Activated CD8-positive, alpha-beta T cell treated with anti-CD3 and anti-CD28 coated beads, Interleukin-2, amount 10 ng/mL, durations not matched to agents 7 days and 5 days (primary cell): ENCODE results near the gene KLF5. TPM values are rescaled to one million over a fixed set of nuclear protein-coding genes. Genes with fewer than 3 reads are reported as not detected.

Experiments
- ATAC-seq: fragments of 150-1000 bp; cut with Tn5 transposase; one replicate; pipeline ENCODE4 v1.10.0; 2021; ENCODE audit warnings: moderate library complexity
- CTCF ChIA-PET: fragments of 350-600 bp; sonication (Branson Sonifier 250); formaldehyde crosslinking; loops from one replicate; lab custom pipeline; 2021; ENCODE audit warnings: antibody characterized with exemption; lab: Charles Lee
- POLR2A ChIA-PET: fragments of 350-600 bp; sonication (Branson Sonifier 250); formaldehyde crosslinking; loops from one replicate; lab custom pipeline; 2021; ENCODE audit warnings: antibody characterized with exemption; lab: Charles Lee
- DNase-seq: peaks from one replicate; pipeline ENCODE4 v3.0.0-alpha.2; 2020
- H3K27ac Mint-ChIP-seq: one replicate; pipeline ENCODE4 v1.8.0; 2021; ENCODE audit warnings: mild to moderate bottlenecking, mixed read lengths
- H3K27me3 Mint-ChIP-seq: one replicate; pipeline ENCODE4 v1.8.0; 2021; ENCODE audit warnings: low read depth, mixed read lengths
- H3K36me3 Mint-ChIP-seq: one replicate; pipeline ENCODE4 v1.8.0; 2021; ENCODE audit warnings: low read depth, mixed read lengths
- H3K4me1 Mint-ChIP-seq: one replicate; pipeline ENCODE4 v1.8.0; 2021; ENCODE audit warnings: low read depth, mixed read lengths
- H3K4me3 Mint-ChIP-seq: one replicate; pipeline ENCODE4 v1.8.0; 2021; ENCODE audit warnings: mild to moderate bottlenecking, mixed read lengths
- H3K9me3 Mint-ChIP-seq: one replicate; pipeline ENCODE4 v1.8.0; 2022; ENCODE audit warnings: mixed read lengths; ENCODE audit not compliant: insufficient read depth
- total RNA-seq, 2 experiments: library from RNA; stranded (reverse); gene quantifications; one replicate each; pipeline ENCODE4 v1.2.3, GENCODE V29; 2021

KLF5 gene
- total RNA-seq, 2 experiments from 2014 or later, result 5.4 to 7.4 TPM

DNA sequence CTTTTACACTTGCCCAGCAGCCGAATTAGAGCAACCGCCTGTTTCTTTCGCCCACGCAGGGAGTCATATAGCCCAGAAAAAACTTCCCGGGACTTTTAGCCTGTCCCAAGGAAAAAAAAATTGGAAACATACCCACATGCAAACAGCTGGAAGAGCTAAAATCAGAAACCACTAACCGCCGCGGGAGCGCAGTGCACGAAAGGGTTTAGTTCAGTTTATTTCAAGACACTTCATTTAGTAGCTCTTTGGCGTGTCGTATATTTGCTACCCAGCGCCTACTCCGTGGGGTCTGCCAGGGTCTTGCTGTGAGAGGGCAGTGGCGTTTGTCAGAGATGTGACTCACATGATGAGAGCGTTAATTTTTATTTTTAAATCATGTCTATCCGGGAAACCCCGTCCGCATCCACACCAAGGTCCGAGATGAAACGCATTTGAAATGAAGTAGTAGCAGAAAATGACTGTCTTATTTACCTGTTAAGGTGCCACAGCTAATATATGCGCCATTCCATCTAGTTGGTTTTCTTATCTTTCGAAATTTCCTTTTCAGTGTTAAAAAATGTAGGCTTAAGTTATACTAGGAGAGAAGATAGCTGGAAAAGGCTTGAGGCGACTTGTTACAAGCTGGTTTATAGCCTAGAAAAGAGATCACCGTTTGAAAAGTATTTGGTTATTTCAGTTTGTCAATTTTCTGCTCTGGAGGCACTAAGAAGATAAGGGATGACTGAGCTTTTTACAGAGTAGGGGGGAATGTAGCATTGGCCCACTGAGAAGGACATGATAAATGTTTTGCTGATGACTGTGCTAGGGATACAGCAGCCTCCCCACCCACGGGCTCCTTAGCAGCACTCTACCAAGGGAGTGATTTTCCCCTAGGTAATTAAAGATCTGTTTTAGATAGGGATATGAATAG is 1.7 kb downstream of the KLF5 start:
- peaks cover 27% of the 10 kb centered on the region for H3K27me3 Mint-ChIP-seq
- no peak overlapping the region for H3K27ac Mint-ChIP-seq
- ATAC-seq, result no peak
- no peaks in the 10 kb centered on the region for H3K9me3 Mint-ChIP-seq
- no peak for DNase-seq
- CTCF ChIA-PET, result interaction anchor here (1.0 to 2.5 kb wide), 3 partner anchors 9 to 221 kb away, joined by 3 to 11 read pairs (median 4); no protein-coding TSS in a partner anchor
- peaks cover 23% of the 10 kb centered on the region for H3K4me1 Mint-ChIP-seq
- POLR2A ChIA-PET, result interaction anchor here (0.7 kb wide), 1 partner anchor 191 kb away, joined by 3 read pairs; no protein-coding TSS in a partner anchor
- peak overlapping the region; percentile 82 for H3K4me3 Mint-ChIP-seq
- H3K36me3 Mint-ChIP-seq, result peaks cover 20% of the 10 kb centered on the region

DNA sequence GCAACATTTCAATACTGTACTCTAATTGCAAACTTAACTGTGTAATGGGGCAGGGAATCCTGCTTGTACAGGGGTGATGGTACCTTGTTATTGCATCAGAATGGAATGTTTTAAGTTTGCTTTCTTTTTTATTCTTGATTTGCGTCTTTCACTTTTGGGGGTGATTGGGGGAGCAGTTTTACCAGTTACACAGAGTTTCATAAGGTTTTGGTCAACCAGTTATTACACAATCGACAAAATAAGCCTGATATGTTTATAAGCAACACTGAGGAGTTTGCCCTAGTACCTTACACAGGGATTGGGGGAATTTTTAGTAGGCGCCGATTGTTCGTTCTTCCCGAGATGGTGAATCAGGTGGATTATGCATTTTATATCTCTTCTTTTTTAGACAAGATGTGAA is 2.7 kb downstream of the KLF5 start:
- CTCF ChIA-PET, result no interaction called here
- Mint-ChIP-seq H3K4me3 (no peak overlapping the region), H3K36me3 (peaks cover 20% of the 10 kb centered on the region), H3K27ac (no peak overlapping the region), H3K9me3 (no peaks in the 10 kb centered on the region), H3K4me1 (peaks cover 23% of the 10 kb centered on the region), H3K27me3 (peaks cover 22% of the 10 kb centered on the region)
- POLR2A ChIA-PET, result no interaction called here
- ATAC-seq, result no peak
- no peak for DNase-seq

DNA sequence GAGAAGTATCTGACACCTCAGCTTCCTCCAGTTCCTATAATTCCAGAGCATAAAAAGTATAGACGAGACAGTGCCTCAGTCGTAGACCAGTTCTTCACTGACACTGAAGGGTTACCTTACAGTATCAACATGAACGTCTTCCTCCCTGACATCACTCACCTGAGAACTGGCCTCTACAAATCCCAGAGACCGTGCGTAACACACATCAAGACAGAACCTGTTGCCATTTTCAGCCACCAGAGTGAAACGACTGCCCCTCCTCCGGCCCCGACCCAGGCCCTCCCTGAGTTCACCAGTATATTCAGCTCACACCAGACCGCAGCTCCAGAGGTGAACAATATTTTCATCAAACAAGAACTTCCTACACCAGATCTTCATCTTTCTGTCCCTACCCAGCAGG is 3.1 kb downstream of the KLF5 start:
- Mint-ChIP-seq H3K9me3 (no peaks in the 10 kb centered on the region), H3K4me3 (no peak overlapping the region), H3K27me3 (peaks cover 22% of the 10 kb centered on the region), H3K36me3 (peaks cover 20% of the 10 kb centered on the region), H3K4me1 (peaks cover 23% of the 10 kb centered on the region), H3K27ac (no peak overlapping the region)
- DNase-seq, result no peak
- CTCF ChIA-PET, result no interaction called here
- ATAC-seq, result no peak
- POLR2A ChIA-PET, result no interaction called here

DNA sequence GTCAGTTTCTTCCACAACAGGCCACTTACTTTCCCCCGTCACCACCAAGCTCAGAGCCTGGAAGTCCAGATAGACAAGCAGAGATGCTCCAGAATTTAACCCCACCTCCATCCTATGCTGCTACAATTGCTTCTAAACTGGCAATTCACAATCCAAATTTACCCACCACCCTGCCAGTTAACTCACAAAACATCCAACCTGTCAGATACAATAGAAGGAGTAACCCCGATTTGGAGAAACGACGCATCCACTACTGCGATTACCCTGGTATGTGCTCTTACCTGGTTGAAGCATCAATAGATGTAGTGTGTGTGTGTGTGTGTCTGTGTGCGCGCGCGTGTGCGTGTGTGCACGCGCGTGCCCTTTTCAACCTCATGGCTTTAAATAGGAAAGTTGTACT is 3.7 kb downstream of the KLF5 start:
- no peak for ATAC-seq
- Mint-ChIP-seq H3K4me1 (peaks cover 23% of the 10 kb centered on the region), H3K27ac (no peak overlapping the region), H3K4me3 (no peak overlapping the region), H3K36me3 (peaks cover 20% of the 10 kb centered on the region), H3K9me3 (no peaks in the 10 kb centered on the region), H3K27me3 (peaks cover 19% of the 10 kb centered on the region)
- no peak for DNase-seq
- ChIA-PET POLR2A (no interaction called here), CTCF (no interaction called here)

DNA sequence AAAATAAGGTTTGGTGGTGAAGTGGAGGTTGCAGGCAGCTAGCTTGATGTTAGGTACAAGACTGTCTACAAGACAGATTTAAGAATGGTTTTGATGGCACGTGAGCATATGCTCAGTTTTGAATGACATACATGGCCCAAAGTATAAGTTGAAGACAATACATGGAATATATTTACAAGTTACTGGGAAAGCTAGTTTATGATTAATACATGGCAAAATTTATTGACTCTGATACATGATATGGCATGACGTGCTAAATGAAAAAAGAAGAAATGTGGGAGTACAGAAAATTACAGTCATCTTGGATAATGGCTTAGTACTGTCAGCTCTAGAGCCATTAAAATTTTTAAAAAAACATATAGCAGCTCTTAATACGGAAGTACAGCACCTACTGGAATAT is 4.4 kb downstream of the KLF5 start:
- no peak overlapping the region for H3K27ac Mint-ChIP-seq
- peaks cover 15% of the 10 kb centered on the region for H3K27me3 Mint-ChIP-seq
- DNase-seq (no peak), ATAC-seq (no peak)
- no peak overlapping the region for H3K4me3 Mint-ChIP-seq
- H3K9me3 Mint-ChIP-seq, result no peaks in the 10 kb centered on the region
- POLR2A ChIA-PET, result no interaction called here
- peaks cover 21% of the 10 kb centered on the region for H3K4me1 Mint-ChIP-seq
- CTCF ChIA-PET, result interaction anchor here (0.9 kb wide), 1 partner anchor 61 kb away, joined by 3 read pairs; no protein-coding TSS in a partner anchor
- H3K36me3 Mint-ChIP-seq, result peaks cover 22% of the 10 kb centered on the region

DNA sequence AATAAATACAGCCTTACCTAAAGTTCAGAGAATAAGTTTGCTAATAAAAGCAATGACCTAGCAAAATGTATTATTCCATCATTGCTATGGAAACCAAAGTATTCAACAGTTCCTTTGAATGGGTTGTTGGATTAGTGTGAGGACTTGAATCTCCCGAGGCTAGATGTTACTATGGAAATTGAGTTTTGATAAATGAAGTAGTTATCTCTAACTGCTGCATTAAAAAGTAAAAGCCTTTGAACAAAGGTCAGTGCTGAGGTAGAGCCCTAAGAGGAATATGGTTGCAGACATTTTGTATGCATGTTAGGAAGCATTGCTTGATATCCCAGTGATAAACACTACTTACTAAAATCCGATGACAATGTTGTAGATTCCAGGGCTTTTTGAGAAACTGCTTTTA is 6.2 kb downstream of the KLF5 start:
- no peak for ATAC-seq
- H3K36me3 Mint-ChIP-seq, result peaks cover 22% of the 10 kb centered on the region
- H3K27ac Mint-ChIP-seq, result no peak overlapping the region
- H3K27me3 Mint-ChIP-seq, result peaks cover 8% of the 10 kb centered on the region
- no peak overlapping the region for H3K4me3 Mint-ChIP-seq
- ChIA-PET CTCF (no interaction called here), POLR2A (no interaction called here)
- no peaks in the 10 kb centered on the region for H3K9me3 Mint-ChIP-seq
- no peak for DNase-seq
- H3K4me1 Mint-ChIP-seq, result peaks cover 15% of the 10 kb centered on the region

DNA sequence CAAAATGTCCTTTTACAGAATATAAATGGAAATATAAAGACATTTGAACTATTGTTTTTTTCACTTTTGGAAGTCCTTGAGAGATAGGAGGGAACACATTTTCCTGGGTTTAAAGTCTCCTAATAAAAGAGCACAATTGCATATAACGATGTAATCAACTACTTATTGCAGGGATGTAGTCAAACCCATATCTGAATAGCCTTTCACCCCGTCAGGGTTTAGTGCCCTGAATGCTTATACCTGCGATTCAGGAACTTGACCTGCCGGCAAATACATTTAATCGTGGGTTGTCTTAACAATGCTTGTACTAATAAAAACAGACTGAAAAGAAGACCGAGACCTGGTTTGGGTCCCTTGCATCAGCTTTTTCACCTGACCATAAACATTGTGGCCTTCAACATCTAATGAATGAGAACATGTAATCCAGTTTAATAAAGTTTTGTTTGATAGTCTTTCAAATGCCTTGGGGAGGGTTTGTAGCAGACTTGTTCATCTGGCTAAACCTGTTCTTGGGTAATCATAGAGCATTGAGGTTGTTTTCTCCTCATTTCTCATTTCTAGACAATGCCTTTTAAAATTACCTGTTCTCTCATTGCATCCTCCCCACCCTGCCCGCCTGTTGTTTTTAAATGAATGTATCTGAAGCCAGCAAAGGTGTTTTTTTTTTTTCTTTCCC is 7.0 kb downstream of the KLF5 start:
- Mint-ChIP-seq H3K27ac (no peak overlapping the region), H3K4me3 (no peak overlapping the region), H3K36me3 (peaks cover 22% of the 10 kb centered on the region), H3K4me1 (peaks cover 8% of the 10 kb centered on the region), H3K27me3 (peaks cover under 1% of the 10 kb centered on the region), H3K9me3 (no peaks in the 10 kb centered on the region)
- ChIA-PET CTCF (no interaction called here), POLR2A (no interaction called here)
- no peak for ATAC-seq
- DNase-seq, result no peak

DNA sequence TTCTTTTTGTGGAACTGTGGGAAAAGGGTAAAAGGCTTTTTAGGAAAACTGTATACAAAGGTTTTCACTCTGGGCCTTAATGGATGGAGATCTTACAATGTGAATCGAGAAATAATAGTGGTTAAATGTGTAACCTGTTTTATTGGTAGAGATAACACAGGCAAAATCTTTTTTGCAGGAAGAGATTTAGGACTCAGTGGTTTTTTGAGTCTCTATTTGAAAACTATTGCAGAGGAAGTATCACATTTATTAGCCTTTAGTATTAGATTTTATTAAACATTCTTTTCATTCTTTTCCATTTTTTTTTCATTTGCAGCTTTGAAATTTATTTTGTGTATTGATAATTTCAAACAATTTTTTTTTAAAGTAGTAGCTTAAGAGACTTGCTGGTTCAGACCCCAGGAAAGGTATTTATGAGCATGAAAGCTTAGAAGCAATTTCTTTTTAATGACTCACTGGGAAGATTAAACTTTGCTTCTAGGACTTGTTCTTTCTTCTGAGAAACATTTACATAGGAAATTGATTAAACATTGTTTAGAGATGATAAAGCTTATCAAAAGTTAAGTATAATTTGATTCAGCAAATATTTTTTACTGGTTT is 10.5 kb downstream of the KLF5 start:
- H3K36me3 Mint-ChIP-seq, result peaks cover 6% of the 10 kb centered on the region

DNA sequence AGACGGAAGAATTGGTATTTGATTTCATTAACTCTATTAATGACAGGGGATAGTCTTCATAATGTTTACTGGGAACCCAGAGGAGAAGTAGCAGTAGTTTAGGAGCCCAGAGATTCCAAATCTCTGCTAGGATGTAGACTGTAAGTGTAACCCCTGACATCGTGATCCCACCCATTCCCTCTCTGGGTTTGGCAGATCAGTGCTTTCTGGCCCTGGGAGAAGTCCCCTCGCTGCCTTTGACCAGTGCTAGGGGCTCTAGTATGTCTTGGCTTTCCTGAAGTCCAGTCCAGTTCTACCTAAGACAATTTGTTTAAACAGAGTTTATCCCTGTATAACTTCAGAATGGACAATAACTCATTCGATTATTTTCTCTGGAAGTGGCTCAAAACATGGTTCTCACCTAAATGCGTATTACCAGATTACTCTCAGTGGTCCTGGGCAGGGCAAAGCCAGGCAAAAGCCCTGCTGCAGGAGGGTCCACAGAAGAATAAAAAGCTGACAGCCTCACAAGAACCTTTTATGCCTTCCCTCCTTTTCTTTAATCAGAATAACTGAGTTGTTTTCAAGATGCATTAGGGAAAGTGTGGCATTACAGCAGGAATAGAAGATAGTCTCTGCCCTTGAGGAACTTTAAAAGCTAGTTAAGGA is 11.8 kb downstream of the KLF5 start:
- H3K4me1 Mint-ChIP-seq, result peaks cover 9% of the 10 kb centered on the region
- H3K36me3 Mint-ChIP-seq, result peaks cover 2% of the 10 kb centered on the region
- H3K27ac Mint-ChIP-seq, result no peak overlapping the region
- DNase-seq (no peak), ATAC-seq (no peak)
- H3K9me3 Mint-ChIP-seq, result no peaks in the 10 kb centered on the region
- ChIA-PET POLR2A (no interaction called here), CTCF (no interaction called here)
- H3K4me3 Mint-ChIP-seq, result no peak overlapping the region
- H3K27me3 Mint-ChIP-seq, result peaks cover 4% of the 10 kb centered on the region

More for the DNA sequence above, 10.5 kb downstream of the KLF5 start:
- ChIA-PET CTCF (no interaction called here), POLR2A (no interaction called here)
- Mint-ChIP-seq H3K9me3 (no peaks in the 10 kb centered on the region), H3K27me3 (peaks cover 4% of the 10 kb centered on the region), H3K27ac (no peak overlapping the region), H3K4me3 (no peak overlapping the region), H3K4me1 (peaks cover 9% of the 10 kb centered on the region)
- DNase-seq, result no peak
- ATAC-seq, result no peak

DNA sequence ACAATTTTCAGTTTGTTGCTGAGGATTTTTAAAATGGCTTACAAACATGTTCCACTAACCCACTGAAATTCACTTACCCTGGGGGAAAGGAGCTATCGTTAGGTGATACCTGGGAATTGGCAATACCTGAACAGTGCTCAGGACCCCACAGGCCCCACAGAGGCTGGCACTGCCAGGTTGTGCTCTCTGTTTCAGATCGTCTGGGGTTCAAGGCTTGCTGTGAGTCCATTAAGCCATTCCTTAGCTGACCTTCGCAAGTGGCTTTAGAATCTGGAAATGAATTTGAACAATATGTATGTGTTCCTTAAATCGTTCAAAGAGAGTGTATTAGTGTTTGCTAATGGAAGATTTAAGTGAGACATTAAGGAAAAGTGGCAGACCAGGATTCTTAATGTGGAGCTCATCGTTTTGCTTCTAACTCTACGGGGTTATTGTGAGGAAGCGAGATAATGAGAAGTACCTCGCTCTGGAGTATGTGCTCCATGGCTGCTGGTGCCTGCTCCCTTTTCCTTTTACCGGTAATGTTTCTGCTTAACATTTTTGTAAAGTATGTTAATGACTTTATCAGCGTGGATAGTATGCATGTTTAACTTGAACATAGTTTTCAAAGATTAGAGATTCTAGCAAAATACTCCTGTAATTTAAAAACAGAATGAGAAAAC is 13.6 kb downstream of the KLF5 start:
- Mint-ChIP-seq H3K36me3 (peaks cover 5% of the 10 kb centered on the region), H3K27ac (no peak overlapping the region), H3K9me3 (no peaks in the 10 kb centered on the region), H3K4me3 (no peak overlapping the region), H3K4me1 (peaks cover 9% of the 10 kb centered on the region), H3K27me3 (peaks cover 4% of the 10 kb centered on the region)
- ChIA-PET POLR2A (no interaction called here), CTCF (interaction anchor here (1.2 kb wide), 1 partner anchor 15 kb away, joined by 4 read pairs; no protein-coding TSS in a partner anchor)
- no peak for DNase-seq
- no peak for ATAC-seq

DNA sequence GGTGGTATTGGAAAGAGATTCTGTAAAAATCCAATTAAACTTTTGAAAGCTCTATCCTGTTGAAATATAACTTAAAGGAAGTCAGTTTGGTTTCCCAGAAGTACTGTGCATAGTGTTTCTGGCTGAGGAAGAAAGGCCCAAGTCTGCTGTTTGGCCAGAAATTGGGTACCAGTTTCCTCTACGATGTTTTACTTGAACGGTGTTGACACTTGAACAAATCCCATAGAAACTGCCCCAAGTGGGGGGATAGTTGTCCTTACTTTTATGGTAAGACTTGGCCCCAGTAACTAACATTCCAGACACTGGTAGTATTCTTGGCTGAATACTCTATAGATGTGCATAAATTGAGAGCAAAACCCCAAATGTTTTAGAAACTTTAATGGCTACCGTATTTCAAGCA is 14.2 kb downstream of the KLF5 start:
- Mint-ChIP-seq H3K36me3 (peaks cover 4% of the 10 kb centered on the region), H3K27me3 (peaks cover 4% of the 10 kb centered on the region), H3K27ac (no peak overlapping the region), H3K4me3 (no peak overlapping the region), H3K9me3 (no peaks in the 10 kb centered on the region), H3K4me1 (peaks cover 9% of the 10 kb centered on the region)
- ChIA-PET POLR2A (no interaction called here), CTCF (interaction anchor here (1.2 kb wide), 1 partner anchor 15 kb away, joined by 4 read pairs; no protein-coding TSS in a partner anchor)
- DNase-seq, result no peak
- no peak for ATAC-seq
